Neural progenitor cell (in vitro differentiated cells): Measurements from ENCODE around the gene ZRANB2. TPM values are rescaled to one million over a fixed set of nuclear protein-coding genes. Genes with fewer than 3 reads are reported as not detected.

Source experiments
- DNase-seq: peaks from one replicate; pipeline ENCODE4 v3.0.0-alpha.2; 2016; ENCODE audit warnings: low spot score
- H2AFZ ChIP-seq: fragments of 200-600 bp; sonication (generic); replicated peaks from 2 replicates; pipeline ENCODE4 v1.6.1; 2016; ENCODE audit warnings: antibody characterized with exemption
- H3F3A ChIP-seq: fragments of 200-600 bp; sonication (generic); 2 replicates; pipeline ENCODE4 v1.6.1; 2016; ENCODE audit warnings: antibody characterized with exemption, low read depth
- H3K27ac ChIP-seq: fragments of 200-600 bp; sonication (generic); 2 replicates; pipeline ENCODE4 v1.5.1; 2016; ENCODE audit warnings: mild to moderate bottlenecking
- H3K27me3 ChIP-seq: fragments of 200-600 bp; sonication (generic); 2 replicates; pipeline ENCODE4 v1.6.1; 2016; ENCODE audit warnings: mild to moderate bottlenecking, moderate library complexity
- H3K36me3 ChIP-seq: fragments of 200-600 bp; sonication (generic); 2 replicates; pipeline ENCODE4 v1.5.1; 2016
- H3K4me1 ChIP-seq: fragments of 200-600 bp; sonication (generic); 2 replicates; pipeline ENCODE4 v1.6.1; 2016; ENCODE audit warnings: mixed run types
- H3K4me2 ChIP-seq: fragments of 200-600 bp; sonication (generic); 2 replicates; pipeline ENCODE4 v1.6.1; 2016
- H3K4me3 ChIP-seq: fragments of 200-600 bp; sonication (generic); 2 replicates; pipeline ENCODE4 v1.5.1; 2016
- H3K79me2 ChIP-seq: fragments of 200-600 bp; sonication (generic); 2 replicates; pipeline ENCODE4 v1.6.1; 2016; ENCODE audit warnings: low read depth
- H3K9ac ChIP-seq: fragments of 200-600 bp; sonication (generic); 2 replicates; pipeline ENCODE4 v1.6.1; 2016
- H3K9me3 ChIP-seq: fragments of 200-600 bp; sonication (generic); 2 replicates; pipeline ENCODE4 v1.5.1; 2016; ENCODE audit warnings: low read depth
- H4K20me1 ChIP-seq: fragments of 200-600 bp; sonication (generic); 2 replicates; pipeline ENCODE4 v1.6.1; 2016; ENCODE audit warnings: low read depth
- H3K27ac Mint-ChIP-seq: 3 replicates; pipeline ENCODE4 v1.8.0; 2021; ENCODE audit warnings: mixed read lengths
- H3K27me3 Mint-ChIP-seq: 2 replicates; pipeline ENCODE4 v1.8.0; 2022; ENCODE audit warnings: low read depth, mild to moderate bottlenecking, inconsistent platforms, moderate library complexity, mixed read lengths; ENCODE audit not compliant: insufficient read depth
- H3K36me3 Mint-ChIP-seq: 3 replicates; pipeline ENCODE4 v1.8.0; 2021; ENCODE audit warnings: mixed read lengths
- H3K4me1 Mint-ChIP-seq: 3 replicates; pipeline ENCODE4 v1.8.0; 2021; ENCODE audit warnings: mixed read lengths
- H3K4me3 Mint-ChIP-seq: 3 replicates; pipeline ENCODE4 v1.8.0; 2021; ENCODE audit warnings: mild to moderate bottlenecking, moderate library complexity, mixed read lengths
- H3K9me3 Mint-ChIP-seq: 3 replicates; pipeline ENCODE4 v1.8.0; 2020; ENCODE audit warnings: mixed read lengths
- EZH2 ChIP-seq: fragments of 200-600 bp; sonication (generic); IDR thresholded peaks from 2 replicates; pipeline ENCODE4 v1.6.1; 2017; ENCODE audit warnings: antibody characterized with exemption, mild to moderate bottlenecking, moderate library complexity
- EZH2phosphoT487 ChIP-seq: fragments of 200-600 bp; sonication (generic); IDR thresholded peaks from 2 replicates; pipeline ENCODE4 v1.6.1; 2017; ENCODE audit warnings: antibody characterized with exemption
- total RNA-seq: library from RNA; depleted of rRNA; stranded (reverse); fragments of >200 nt; gene quantifications from 2 replicates; pipeline ENCODE4 v1.2.3, GENCODE V29; 2015; ENCODE audit warnings: low replicate concordance
- TF ChIP-seq, protein P1 (sequence below): fragments of 200-600 bp; sonication (generic); IDR thresholded peaks from 2 replicates; pipeline ENCODE4 v1.5.1; 2017; ENCODE audit warnings: antibody characterized with exemption, mild to moderate bottlenecking

ZRANB2 gene
- total RNA-seq, 1 donor from 2014 or later = 126 TPM

DNA sequence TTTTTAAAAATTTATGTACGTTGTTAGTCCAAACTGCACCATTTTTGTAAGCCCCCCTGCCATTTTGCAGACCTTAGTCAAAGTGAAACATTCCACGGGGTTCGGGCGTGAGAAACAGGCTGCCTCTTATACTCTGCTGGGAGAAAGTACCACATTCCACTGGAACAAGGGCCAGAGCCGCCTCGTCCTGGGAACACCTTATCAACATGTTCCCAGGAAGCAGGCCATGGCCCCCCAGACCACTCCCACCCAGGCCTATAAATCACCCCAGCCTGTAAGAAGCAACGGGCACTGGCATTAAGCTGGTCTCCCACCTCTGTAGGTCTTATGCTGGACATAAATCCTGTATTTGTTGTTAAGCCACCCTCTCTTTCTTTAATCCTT, 854 bp upstream of the ZRANB2 start:
- Histone ChIP-seq H3K4me1 (peaks cover 13% of the 10 kb centered on the region), H3F3A (no peaks in the 10 kb centered on the region), H2AFZ (peak overlapping the region; percentile 98), H3K9me3 (no peaks in the 10 kb centered on the region), H3K4me2 (peak overlapping the region; percentile 95), H3K27me3 (peaks cover 42% of the 10 kb centered on the region), H3K27ac (no peak overlapping the region), H3K9ac (no peak overlapping the region), H3K79me2 (peaks cover 42% of the 10 kb centered on the region), H3K36me3 (peaks cover 11% of the 10 kb centered on the region), H3K4me3 (peak overlapping the region; percentile 98), H4K20me1 (peaks cover 33% of the 10 kb centered on the region)
- Mint-ChIP-seq H3K9me3 (no peaks in the 10 kb centered on the region), H3K4me1 (peaks cover 13% of the 10 kb centered on the region), H3K27me3 (peaks cover 2% of the 10 kb centered on the region), H3K27ac (peak overlapping the region; percentile 34), H3K36me3 (peaks cover 3% of the 10 kb centered on the region), H3K4me3 (peak overlapping the region; percentile 96)
- TF ChIP-seq EZH2phosphoT487 (no peak), EZH2 (no peak)
- TF ChIP-seq, protein P1, sequence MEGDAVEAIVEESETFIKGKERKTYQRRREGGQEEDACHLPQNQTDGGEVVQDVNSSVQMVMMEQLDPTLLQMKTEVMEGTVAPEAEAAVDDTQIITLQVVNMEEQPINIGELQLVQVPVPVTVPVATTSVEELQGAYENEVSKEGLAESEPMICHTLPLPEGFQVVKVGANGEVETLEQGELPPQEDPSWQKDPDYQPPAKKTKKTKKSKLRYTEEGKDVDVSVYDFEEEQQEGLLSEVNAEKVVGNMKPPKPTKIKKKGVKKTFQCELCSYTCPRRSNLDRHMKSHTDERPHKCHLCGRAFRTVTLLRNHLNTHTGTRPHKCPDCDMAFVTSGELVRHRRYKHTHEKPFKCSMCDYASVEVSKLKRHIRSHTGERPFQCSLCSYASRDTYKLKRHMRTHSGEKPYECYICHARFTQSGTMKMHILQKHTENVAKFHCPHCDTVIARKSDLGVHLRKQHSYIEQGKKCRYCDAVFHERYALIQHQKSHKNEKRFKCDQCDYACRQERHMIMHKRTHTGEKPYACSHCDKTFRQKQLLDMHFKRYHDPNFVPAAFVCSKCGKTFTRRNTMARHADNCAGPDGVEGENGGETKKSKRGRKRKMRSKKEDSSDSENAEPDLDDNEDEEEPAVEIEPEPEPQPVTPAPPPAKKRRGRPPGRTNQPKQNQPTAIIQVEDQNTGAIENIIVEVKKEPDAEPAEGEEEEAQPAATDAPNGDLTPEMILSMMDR = no peak
- no peak for DNase-seq

DNA sequence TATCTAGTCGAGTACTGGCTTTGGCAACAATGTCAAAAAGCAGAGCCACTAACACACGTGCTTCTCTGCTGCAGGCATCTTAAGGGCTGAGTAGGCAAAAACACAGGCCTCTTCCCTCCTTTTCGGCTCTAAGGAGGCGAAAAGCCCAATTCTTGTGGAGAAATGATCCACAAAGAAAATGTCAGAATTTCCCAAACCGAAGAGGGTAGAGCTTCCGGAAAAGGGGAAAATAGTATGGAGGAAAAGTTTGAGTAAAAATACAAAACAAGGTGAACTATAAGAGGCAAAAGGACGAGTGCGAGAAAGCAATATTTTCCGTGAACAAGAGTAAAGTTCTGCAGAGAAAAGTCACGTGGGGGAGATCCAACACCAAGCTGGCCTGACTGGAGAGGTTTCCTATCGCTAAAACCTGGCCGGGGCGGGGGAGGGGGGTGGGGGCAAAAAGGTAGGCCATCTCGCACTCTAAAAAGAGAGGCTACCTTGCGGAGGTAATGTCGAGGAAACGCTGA, 551 bp downstream of the ZRANB2 start:
- H3K36me3 ChIP-seq = peaks cover 20% of the 10 kb centered on the region
- H2AFZ ChIP-seq = peak overlapping the region; percentile 98
- Mint-ChIP-seq H3K27ac (peak overlapping the region; percentile 100), H3K9me3 (no peaks in the 10 kb centered on the region), H3K27me3 (peaks cover 2% of the 10 kb centered on the region), H3K36me3 (peaks cover 7% of the 10 kb centered on the region), H3K4me3 (peak overlapping the region; percentile 96), H3K4me1 (peaks cover 13% of the 10 kb centered on the region)
- H3K79me2 ChIP-seq = peaks cover 56% of the 10 kb centered on the region
- peaks cover 13% of the 10 kb centered on the region for H3K4me1 ChIP-seq
- peak; percentile 21 for DNase-seq
- no peaks in the 10 kb centered on the region for H3F3A ChIP-seq
- H3K27ac ChIP-seq = no peak overlapping the region
- peaks cover 33% of the 10 kb centered on the region for H3K27me3 ChIP-seq
- peaks cover 40% of the 10 kb centered on the region for H4K20me1 ChIP-seq
- TF ChIP-seq, protein P1 = no peak
- TF ChIP-seq EZH2 (no peak), EZH2phosphoT487 (no peak)
- no peaks in the 10 kb centered on the region for H3K9me3 ChIP-seq
- peak overlapping the region; percentile 94 for H3K9ac ChIP-seq
- peak overlapping the region; percentile 95 for H3K4me2 ChIP-seq
- peak overlapping the region; percentile 98 for H3K4me3 ChIP-seq

DNA sequence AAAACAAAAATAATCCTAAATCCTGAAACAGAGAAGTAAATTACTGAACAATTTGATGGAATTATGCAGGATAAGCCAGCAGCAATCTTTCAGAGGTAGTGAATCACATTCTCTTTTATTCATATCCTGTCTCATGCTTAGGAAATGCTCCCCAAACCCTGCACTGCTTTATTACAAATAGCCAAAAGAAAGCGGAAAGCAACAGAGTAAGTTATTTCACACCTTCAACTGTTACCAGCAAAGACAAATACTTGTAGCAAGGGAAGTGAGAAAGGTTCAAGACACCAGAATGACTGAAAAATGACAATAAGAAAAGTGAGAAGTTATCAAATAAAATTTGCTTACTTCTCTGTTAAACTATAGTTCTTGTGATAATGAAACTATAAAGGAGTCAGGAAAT, 6.2 kb downstream of the ZRANB2 start:
- Histone ChIP-seq H3K27ac (no peak overlapping the region), H3K4me2 (no peak overlapping the region), H3K36me3 (peaks cover 55% of the 10 kb centered on the region), H3F3A (no peaks in the 10 kb centered on the region), H3K9me3 (no peaks in the 10 kb centered on the region), H3K4me1 (peaks cover 10% of the 10 kb centered on the region), H3K79me2 (peaks cover 68% of the 10 kb centered on the region), H3K27me3 (no peaks in the 10 kb centered on the region), H2AFZ (no peak overlapping the region), H3K9ac (no peak overlapping the region), H3K4me3 (no peak overlapping the region), H4K20me1 (peaks cover 56% of the 10 kb centered on the region)
- Mint-ChIP-seq H3K36me3 (peaks cover 19% of the 10 kb centered on the region), H3K9me3 (no peaks in the 10 kb centered on the region), H3K27ac (no peak overlapping the region), H3K27me3 (no peaks in the 10 kb centered on the region), H3K4me1 (peaks cover 7% of the 10 kb centered on the region), H3K4me3 (no peak overlapping the region)
- TF ChIP-seq EZH2 (no peak), EZH2phosphoT487 (no peak)
- TF ChIP-seq, protein P1 = no peak
- no peak for DNase-seq
